HG03066 (cell line): Measurements from ENCODE around the gene GYPA.
"Not testable (repeated sequence)": the region's sequence is repeated elsewhere in the genome, so short reads cannot be mapped to it uniquely, and the experiment has no call there.

ENCODE experiments used
- ATAC-seq: cut with Tn5 transposase; IDR thresholded peaks from one replicate; pipeline ENCODE4 v1.9.1; 2021; ENCODE audit warnings: low read depth; ENCODE audit not compliant: unreplicated experiment

GYPA gene

GRCh38 chr4:144140594-144141295 is at the start of gene GYPA:
Gene GYPA (minus strand): TSS chr4:144140718. CDS start chr4:144140635, 83 bp downstream.
- ATAC-seq: not testable (repeated sequence)

GRCh38 chr4:144190009-144190408 is 49.5 kb upstream of the GYPA start:
- ATAC-seq: no peak

- peak; percentile 74 for ATAC-seq
These were observed 48.6 kb upstream of the GYPA start for GRCh38 chr4:144189121-144189520.

GRCh38 chr4:144185086-144185485 is 44.6 kb upstream of the GYPA start:
- no peak for ATAC-seq

- ATAC-seq: no peak
These were observed 42.6 kb upstream of the GYPA start for GRCh38 chr4:144183165-144183564.

GRCh38 chr4:144181391-144181790 is 40.9 kb upstream of the GYPA start:
- ATAC-seq: no peak

- ATAC-seq: no peak
These were observed 38.7 kb upstream of the GYPA start for GRCh38 chr4:144179152-144179739.

- ATAC-seq: no peak
These were observed 37.9 kb upstream of the GYPA start for GRCh38 chr4:144178414-144178813.

GRCh38 chr4:144176476-144176875 is 36.0 kb upstream of the GYPA start:
- ATAC-seq: no peak

GRCh38 chr4:144174401-144175067 is 34.0 kb upstream of the GYPA start:
- peak; percentile 81 for ATAC-seq

GRCh38 chr4:144171697-144172096 is 31.2 kb upstream of the GYPA start:
- no peak for ATAC-seq

GRCh38 chr4:144169211-144169610 is 28.7 kb upstream of the GYPA start:
- ATAC-seq: no peak

- ATAC-seq: no peak
These were observed 13.5 kb upstream of the GYPA start for GRCh38 chr4:144154044-144154443.

GRCh38 chr4:144142690-144143326 is 2.3 kb upstream of the GYPA start:
- ATAC-seq: peak; percentile 78

GRCh38 chr4:144141493-144141892 is 975 bp upstream of the GYPA start:
- ATAC-seq: no peak

- not testable (repeated sequence) for ATAC-seq
These were observed 527 bp downstream of the GYPA start for GRCh38 chr4:144139991-144140390.

- not testable (repeated sequence) for ATAC-seq
These were observed 971 bp downstream of the GYPA start for GRCh38 chr4:144139547-144139946.

GRCh38 chr4:144138239-144138638 is 2.3 kb downstream of the GYPA start:
- not testable (repeated sequence) for ATAC-seq

- not testable (repeated sequence) for ATAC-seq
These were observed 3.2 kb downstream of the GYPA start for GRCh38 chr4:144137137-144137931.

GRCh38 chr4:144136189-144136588 is 4.3 kb downstream of the GYPA start:
- ATAC-seq: not testable (repeated sequence)
